ENCODE measurements around the gene EIF3F. TPM values are rescaled to one million over a fixed set of nuclear protein-coding genes. Genes with fewer than 3 reads are reported as not detected.
A peak's percentile ranks its signal among the peaks of the same experiment; 100 is the strongest.

EIF3F gene
- total RNA-seq, 4 donors from 2014 or later: 132 to 345 (median 190) TPM

GRCh38 chr11:8036986-8037385, 49.8 kb downstream of the EIF3F start:
- Histone ChIP-seq H3K36me3 (no peaks in the 10 kb centered on the region), H3K27me3 (no peaks in the 10 kb centered on the region), H3K4me3 (no peak overlapping the region), H3K27ac (no peak overlapping the region), H3K4me1 (peaks cover 0 to 9% (median 3%) of the 10 kb centered on the region in 4 donors), H3K9me3 (no peaks in the 10 kb centered on the region)
- TF ChIP-seq POLR2A (IDR thresholded peaks at IDR 0.05) (no peak), CTCF (IDR thresholded peaks at IDR 0.05) (no peak)
- peak in 1 of 3 donors; percentile 15 for DNase-seq

- DNase-seq: peak in 1 of 3 donors; percentile 17
- peaks cover 0 to 3% (median 1%) of the 10 kb centered on the region in 4 donors for H3K4me1 ChIP-seq
These were observed 51.3 kb downstream of the EIF3F start for GRCh38 chr11:8038393-8038792.

GRCh38 chr11:8038811-8039529, 51.8 kb downstream of the EIF3F start:
- Histone ChIP-seq H3K4me1 (no peaks in the 10 kb centered on the region), H3K36me3 (no peaks in the 10 kb centered on the region), H3K27ac (no peak overlapping the region), H3K9me3 (no peaks in the 10 kb centered on the region), H3K27me3 (no peaks in the 10 kb centered on the region), H3K4me3 (no peak overlapping the region)
- TF ChIP-seq CTCF (IDR thresholded peaks at IDR 0.05) (no peak), POLR2A (IDR thresholded peaks at IDR 0.05) (no peak)
- peak in 1 of 3 donors; percentile 11 for DNase-seq

More at GRCh38 chr11:8038393-8038792, 51.3 kb downstream of the EIF3F start:
- no peak for TF ChIP-seq CTCF (IDR thresholded peaks at IDR 0.05)
- TF ChIP-seq POLR2A (IDR thresholded peaks at IDR 0.05): no peak
- no peak overlapping the region for H3K4me3 ChIP-seq
- H3K27ac ChIP-seq: no peak overlapping the region
- no peaks in the 10 kb centered on the region for H3K27me3 ChIP-seq
- no peaks in the 10 kb centered on the region for H3K9me3 ChIP-seq
- H3K36me3 ChIP-seq: no peaks in the 10 kb centered on the region

GRCh38 chr11:8039530-8040260, 52.6 kb downstream of the EIF3F start:
- no peaks in the 10 kb centered on the region for H3K36me3 ChIP-seq
- H3K9me3 ChIP-seq: no peaks in the 10 kb centered on the region
- H3K27ac ChIP-seq: no peak overlapping the region
- DNase-seq: peak in 1 of 3 donors; percentile 19
- H3K4me3 ChIP-seq: no peak overlapping the region
- TF ChIP-seq POLR2A (IDR thresholded peaks at IDR 0.05) (no peak), CTCF (IDR thresholded peaks at IDR 0.05) (no peak)
- no peaks in the 10 kb centered on the region for H3K4me1 ChIP-seq
- H3K27me3 ChIP-seq: no peaks in the 10 kb centered on the region

- no peaks in the 10 kb centered on the region for H3K27me3 ChIP-seq
- H3K36me3 ChIP-seq: no peaks in the 10 kb centered on the region
- H3K9me3 ChIP-seq: no peaks in the 10 kb centered on the region
- DNase-seq: peak in 1 of 3 donors; percentile 21
- no peaks in the 10 kb centered on the region for H3K4me1 ChIP-seq
- H3K4me3 ChIP-seq: no peak overlapping the region
- H3K27ac ChIP-seq: no peak overlapping the region
- TF ChIP-seq POLR2A (IDR thresholded peaks at IDR 0.05) (no peak), CTCF (IDR thresholded peaks at IDR 0.05) (no peak)
These were observed 53.3 kb downstream of the EIF3F start for GRCh38 chr11:8040261-8040920.

All from Peyer's patch (tissue), 4 donors.